Keratinocyte (primary cell): Measurements from ENCODE around the gene FKBP5. TPM values are rescaled to one million over a fixed set of nuclear protein-coding genes. Genes with fewer than 3 reads are reported as not detected.

Experiments used
- DNase-seq: peaks from one replicate; pipeline ENCODE4 v3.0.0-alpha.2; 2011; ENCODE audit warnings: low read depth, missing footprints, low spot score
- FAIRE-seq: peaks from 2 replicates; lab custom pipeline; 2011; peaks lifted over from hg19 to GRCh38; lab: Jason Lieb, UNC
- H2AFZ ChIP-seq: 2 replicates; pipeline ENCODE4 v1.6.0; 2012; ENCODE audit warnings: low read length, control low read depth, inconsistent platforms; ENCODE audit not compliant: control insufficient read depth
- H3K27ac ChIP-seq: 2 replicates; pipeline ENCODE4 v1.5.1; 2011; ENCODE audit warnings: low read length; ENCODE audit not compliant: control insufficient read depth, insufficient read depth
- H3K27me3 ChIP-seq: 3 replicates; pipeline ENCODE4 v1.6.0; 2011; ENCODE audit warnings: low read length; ENCODE audit not compliant: control insufficient read depth, insufficient read depth; ENCODE audit errors: extremely low read depth
- H3K36me3 ChIP-seq, 2 experiments: 2 replicates in 1 of 2; 3 replicates in 1 of 2; pipeline ENCODE4 v1.5.1; 2011; ENCODE audit warnings: low read length in 2 of 2, mild to moderate bottlenecking in 1 of 2; ENCODE audit not compliant: control insufficient read depth in 2 of 2, insufficient read depth in 2 of 2; ENCODE audit errors: extremely low read depth in 1 of 2
- H3K4me1 ChIP-seq: 3 replicates; pipeline ENCODE4 v1.5.1; 2011; ENCODE audit warnings: low read length; ENCODE audit not compliant: control insufficient read depth, insufficient read depth; ENCODE audit errors: extremely low read depth
- H3K4me2 ChIP-seq: 3 replicates; pipeline ENCODE4 v1.6.0; 2011; ENCODE audit warnings: low read depth, low read length; ENCODE audit not compliant: control insufficient read depth, insufficient read depth; ENCODE audit errors: extremely low read depth
- H3K4me3 ChIP-seq, 3 experiments: fragments of 200-600 bp in 1 of 3; sonication (generic) in 1 of 3; 2 replicates in 2 of 3; 3 replicates in 1 of 3; pipeline ENCODE4 v1.5.1; 2011 to 2016; ENCODE audit warnings: low read length in 3 of 3, mild to moderate bottlenecking in 3 of 3, control low read depth in 2 of 3, inconsistent platforms in 1 of 3, low read depth in 1 of 3, mixed read lengths in 1 of 3, mixed run types in 1 of 3, moderate library complexity in 1 of 3; ENCODE audit not compliant: control insufficient read depth in 2 of 3, insufficient read depth in 2 of 3; ENCODE audit errors: extremely low read depth in 1 of 3
- H3K79me2 ChIP-seq: 2 replicates; pipeline ENCODE4 v1.6.0; 2012; ENCODE audit warnings: low read length; ENCODE audit not compliant: control insufficient read depth, insufficient read depth
- H3K9ac ChIP-seq: 3 replicates; pipeline ENCODE4 v1.6.0; 2011; ENCODE audit warnings: low read length; ENCODE audit not compliant: control insufficient read depth, insufficient read depth; ENCODE audit errors: extremely low read depth
- H3K9me1 ChIP-seq: 3 replicates; pipeline ENCODE4 v1.6.0; 2011; ENCODE audit warnings: low read length; ENCODE audit not compliant: control insufficient read depth, insufficient read depth; ENCODE audit errors: extremely low read depth
- H3K9me3 ChIP-seq: 2 replicates; pipeline ENCODE4 v1.5.1; 2012; ENCODE audit warnings: low read depth, low read length; ENCODE audit not compliant: control insufficient read depth
- H4K20me1 ChIP-seq: 3 replicates; pipeline ENCODE4 v1.6.0; 2011; ENCODE audit warnings: low read length; ENCODE audit not compliant: control insufficient read depth, insufficient read depth; ENCODE audit errors: extremely low read depth
- CTCF ChIP-seq, 3 experiments: IDR thresholded peaks in 1 of 3; conservative IDR thresholded peaks in 1 of 3; optimal IDR thresholded peaks in 1 of 3; 2 replicates in 2 of 3; 3 replicates in 1 of 3; pipeline versions ENCODE3 to v1.5.1; 2011; ENCODE audit warnings: low read length in 3 of 3, mild to moderate bottlenecking in 3 of 3, moderate library complexity in 2 of 3, control low read depth in 1 of 3, inconsistent platforms in 1 of 3; ENCODE audit not compliant: insufficient read depth in 2 of 3; ENCODE audit errors: extremely low read depth in 1 of 3
- EZH2 ChIP-seq: IDR thresholded peaks from one replicate; pipeline ENCODE4 v1.6.1; 2012; ENCODE audit warnings: inconsistent platforms, mild to moderate bottlenecking, low read length, moderate library complexity
- dilution Hi-C: fragments of 300-500 bp; cut with MboI; formaldehyde crosslinking; loops from one replicate; pipeline ENCODE4 v1.7.0; 2020; ENCODE audit warnings: low sequenced_read_pairs; ENCODE audit not compliant: extremely low pct_ligation_motif_present
- polyA minus RNA-seq, 3 experiments: library from RNA; depleted of rRNA, polyadenylated mRNA; stranded (reverse); fragments of >200 nt; gene quantifications; 1 replicate in 1 of 3; 2 replicates in 1 of 3; 3 replicates in 1 of 3; pipeline ENCODE4 v1.2.3, GENCODE V29; 2011
- polyA plus RNA-seq, 5 experiments: library from polyadenylated mRNA; depleted of rRNA in 3 of 5; stranded (reverse) in 3 of 5; stranded (forward) in 1 of 5; unstranded in 1 of 5; fragments of >200 nt; gene quantifications; 1 replicate in 1 of 5; 2 replicates in 3 of 5; 3 replicates in 1 of 5; pipeline versions ENCODE4 v1.2.1 to v1.2.3, GENCODE V29; 2011 to 2012; ENCODE audit warnings: missing spikeins in 2 of 5, low read depth in 1 of 5, low replicate concordance in 1 of 5

Gene FKBP5
- polyA plus RNA-seq (48.0 to 88.3 TPM (median 59.0 TPM) in 3 replicates), polyA minus RNA-seq (15.1 to 56.8 TPM (median 27.8 TPM) in 3 replicates)
- 29.3 TPM for polyA plus RNA-seq (2011; ENCODE audit: low read depth)
- polyA plus RNA-seq (2011; cell fraction: cytosol; rRNA removed), result 53.4 and 63.7 TPM in 2 replicates
- 52.6 and 53.1 TPM in 2 replicates for polyA plus RNA-seq (2011; cell fraction: nucleus; rRNA removed)
- polyA plus RNA-seq (2012; ENCODE audit: low replicate concordance), result 52.0 and 70.9 TPM in 2 replicates
- polyA minus RNA-seq (2011; cell fraction: cytosol; rRNA and poly(A)+ RNA removed), result 22.8 TPM
- polyA minus RNA-seq (2011; cell fraction: nucleus; rRNA and poly(A)+ RNA removed), result 15.8 and 39.4 TPM in 2 replicates

GRCh38 chr6:35688605-35689322 is at the start of gene FKBP5:
TSS of gene FKBP5 (minus strand) at chr6:35688915. CDS start at chr6:35642824, 46,091 bp downstream.
- Histone ChIP-seq H3K9me3 (no peaks in the 10 kb centered on the region), H3K9me1 (no peaks in the 10 kb centered on the region), H3K79me2 (peaks cover 47% of the 10 kb centered on the region), H3K4me1 (peaks cover 7% of the 10 kb centered on the region), H3K4me2 (peak within 1 kb of the TSS; percentile 80), H3K36me3 (no peaks in the 10 kb centered on the region), H4K20me1 (no peaks in the 10 kb centered on the region), H2AFZ (peak within 1 kb of the TSS; percentile 68), H3K9ac (peak within 1 kb of the TSS; percentile 73), H3K4me3 (peak within 1 kb of the TSS; percentile 61 to 89 (median 87)), H3K27me3 (no peaks in the 10 kb centered on the region), H3K27ac (peak within 1 kb of the TSS; percentile 82)
- FAIRE-seq, result no peak
- dilution Hi-C loops, result no loop called here
- TF ChIP-seq CTCF (optimal IDR thresholded peaks at IDR 0.05 in 1 of 3, IDR thresholded peaks at IDR 0.05 in 1 of 3, conservative IDR thresholded peaks at IDR 0.05 in 1 of 3; ENCODE audit: extremely low read depth in 1 of 3, insufficient read depth in 2 of 3, low read length in 3 of 3) (no peak), EZH2 (no peak)
- no peak for DNase-seq

GRCh38 chr6:35737413-35738211 is 48.9 kb upstream of the FKBP5 start:
- H2AFZ ChIP-seq, result no peak overlapping the region
- no peaks in the 10 kb centered on the region for H3K9me3 ChIP-seq
- H3K79me2 ChIP-seq, result no peaks in the 10 kb centered on the region
- peaks cover 17% of the 10 kb centered on the region for H3K4me1 ChIP-seq
- H3K4me2 ChIP-seq, result no peak overlapping the region
- H3K4me3 ChIP-seq, result no peak overlapping the region
- H3K27ac ChIP-seq, result no peak overlapping the region
- H3K36me3 ChIP-seq, result no peaks in the 10 kb centered on the region
- DNase-seq (peak; percentile 30), FAIRE-seq (peak; percentile 57)
- no peaks in the 10 kb centered on the region for H3K27me3 ChIP-seq
- no peak overlapping the region for H3K9ac ChIP-seq
- H3K9me1 ChIP-seq, result no peaks in the 10 kb centered on the region
- dilution Hi-C loops, result loop anchor here (25.0 kb wide), 1 partner anchor 175 kb away; no protein-coding TSS in a partner anchor
- no peaks in the 10 kb centered on the region for H4K20me1 ChIP-seq
- TF ChIP-seq CTCF (optimal IDR thresholded peaks at IDR 0.05 in 1 of 3, IDR thresholded peaks at IDR 0.05 in 1 of 3, conservative IDR thresholded peaks at IDR 0.05 in 1 of 3; ENCODE audit: extremely low read depth in 1 of 3, insufficient read depth in 2 of 3, low read length in 3 of 3), result peak in 2 of 3 experiments; percentile 56 to 80
- no peak for TF ChIP-seq EZH2
